Naive thymus-derived CD8-positive, alpha-beta T cell (primary cell): Measurements from ENCODE around the gene HEYL. TPM values are rescaled to one million over a fixed set of nuclear protein-coding genes. Genes with fewer than 3 reads are reported as not detected.
A peak's percentile ranks its signal among the peaks of the same experiment; 100 is the strongest.

ENCODE experiments used
- ATAC-seq, 2 donors: fragments of 150-1000 bp; cut with Tn5 transposase in 1 of 2; sonication (Bioruptor Pico), chemical (Tn5 transposase) in 1 of 2; 1 replicate in 1 of 2; 2 replicates in 1 of 2; pipeline ENCODE4 v1.10.0; 2021; ENCODE audit warnings: mild to moderate bottlenecking in 2 of 2, moderate library complexity in 2 of 2
- POLR2A ChIA-PET: fragments of 350-600 bp; sonication (Branson Sonifier 250); formaldehyde crosslinking; loops from one replicate; lab custom pipeline; 2021; ENCODE audit warnings: antibody characterized with exemption; lab: Charles Lee
- DNase-seq, 10 donors: peaks; one replicate each; pipeline versions ENCODE4 v3.0.0 to v3.0.0-alpha.2; 2020 to 2022
- H3K27ac Mint-ChIP-seq, 10 donors: one replicate each; pipeline ENCODE4 v1.8.0; 2020 to 2022; ENCODE audit warnings: mild to moderate bottlenecking in 10 of 10, mixed read lengths in 10 of 10, moderate library complexity in 4 of 10, inconsistent platforms in 1 of 10
- H3K27me3 Mint-ChIP-seq, 5 donors: one replicate each; pipeline ENCODE4 v1.8.0; 2021 to 2022; ENCODE audit warnings: mixed read lengths in 5 of 5
- H3K36me3 Mint-ChIP-seq, 3 donors: one replicate each; pipeline ENCODE4 v1.8.0; 2020 to 2022; ENCODE audit warnings: mixed read lengths in 3 of 3, mild to moderate bottlenecking in 2 of 3, inconsistent platforms in 1 of 3
- H3K4me1 Mint-ChIP-seq, 4 donors: one replicate each; pipeline ENCODE4 v1.8.0; 2021 to 2022; ENCODE audit warnings: mixed read lengths in 4 of 4
- H3K4me3 Mint-ChIP-seq, 10 donors: one replicate each; pipeline ENCODE4 v1.8.0; 2020 to 2022; ENCODE audit warnings: mild to moderate bottlenecking in 10 of 10, mixed read lengths in 10 of 10, moderate library complexity in 6 of 10, inconsistent platforms in 1 of 10
- H3K9me3 Mint-ChIP-seq, 9 donors: one replicate each; pipeline ENCODE4 v1.8.0; 2020 to 2022; ENCODE audit warnings: mixed read lengths in 9 of 9, mild to moderate bottlenecking in 3 of 9, inconsistent platforms in 1 of 9, moderate library complexity in 1 of 9
- polyA plus RNA-seq, 3 donors: library from polyadenylated mRNA; unstranded; fragments of 300-500 nt; fragmentation: Illumina TruSeq; gene quantifications; one replicate each; pipeline ENCODE4 v1.2.3, GENCODE V29; 2021
- total RNA-seq, 8 experiments: library from RNA in 2 of 8; stranded (reverse) in 2 of 8; gene quantifications; one replicate each; pipeline ENCODE4 v1.2.3 and lab custom pipeline; 2021 to 2026

Gene HEYL
- total and polyA plus RNA-seq, 5 experiments from 2014 or later = 0.11 to 0.30 TPM; not detected in 3

DNA sequence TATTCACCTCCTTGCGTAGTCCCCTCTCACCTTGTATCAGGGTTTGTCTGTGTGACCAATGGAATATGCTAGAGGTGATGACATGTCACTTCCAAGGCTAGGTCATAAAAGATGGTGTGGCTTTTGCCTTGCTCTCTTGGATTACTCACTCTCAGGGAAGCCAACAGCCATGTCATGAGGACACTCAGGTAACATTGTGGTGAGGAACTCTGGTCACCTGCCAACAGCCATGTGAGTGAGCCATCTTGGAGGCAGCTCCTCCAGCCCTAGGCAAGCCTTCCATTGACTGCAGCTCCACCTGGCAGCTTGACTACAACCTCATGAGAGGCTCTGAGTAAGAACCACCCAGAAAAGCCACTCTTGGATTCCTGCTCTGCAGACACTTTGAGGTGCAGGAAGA is 11.0 kb upstream of the HEYL start:
- POLR2A ChIA-PET = no interaction called here
- Mint-ChIP-seq H3K4me3 (no peak overlapping the region), H3K27ac (no peak overlapping the region), H3K9me3 (no peaks in the 10 kb centered on the region), H3K27me3 (peaks cover 0 to 8% (median 0%) of the 10 kb centered on the region in 5 donors), H3K36me3 (no peaks in the 10 kb centered on the region), H3K4me1 (peaks cover 2 to 5% (median 4%) of the 10 kb centered on the region in 4 donors)
- no peak for ATAC-seq
- no peak for DNase-seq

DNA sequence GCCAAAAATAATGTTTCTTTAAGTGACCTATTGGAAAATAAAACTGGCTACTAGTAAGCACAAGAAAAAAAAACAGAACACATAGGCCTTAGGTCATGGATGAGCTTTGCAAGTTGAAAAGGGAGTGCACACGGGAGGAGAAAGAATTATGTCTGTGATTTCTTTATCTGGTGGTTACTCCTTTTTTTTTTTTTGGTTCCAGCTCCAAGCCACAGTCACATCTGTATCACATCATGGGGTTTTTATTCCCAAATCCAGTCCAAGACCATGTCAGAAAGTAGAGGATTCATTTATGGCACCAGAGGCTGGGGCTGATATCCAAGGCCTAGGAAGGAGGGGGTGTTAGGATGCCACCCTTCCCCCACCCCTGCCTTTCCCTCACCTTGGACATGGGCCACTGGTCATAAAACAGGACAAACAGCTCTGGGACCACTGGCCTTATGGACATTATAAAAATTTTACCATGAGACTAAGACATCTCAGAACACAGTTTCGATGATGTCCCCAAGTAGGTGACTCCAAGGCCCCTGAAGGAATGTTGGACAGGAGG is 10.3 kb upstream of the HEYL start:
- Mint-ChIP-seq H3K36me3 (no peaks in the 10 kb centered on the region), H3K4me1 (peaks cover 2 to 5% (median 4%) of the 10 kb centered on the region in 4 donors), H3K9me3 (no peaks in the 10 kb centered on the region), H3K27ac (no peak overlapping the region), H3K4me3 (no peak overlapping the region), H3K27me3 (peaks cover 0 to 8% (median 0%) of the 10 kb centered on the region in 5 donors)
- DNase-seq (no peak), ATAC-seq (no peak)
- POLR2A ChIA-PET = no interaction called here

DNA sequence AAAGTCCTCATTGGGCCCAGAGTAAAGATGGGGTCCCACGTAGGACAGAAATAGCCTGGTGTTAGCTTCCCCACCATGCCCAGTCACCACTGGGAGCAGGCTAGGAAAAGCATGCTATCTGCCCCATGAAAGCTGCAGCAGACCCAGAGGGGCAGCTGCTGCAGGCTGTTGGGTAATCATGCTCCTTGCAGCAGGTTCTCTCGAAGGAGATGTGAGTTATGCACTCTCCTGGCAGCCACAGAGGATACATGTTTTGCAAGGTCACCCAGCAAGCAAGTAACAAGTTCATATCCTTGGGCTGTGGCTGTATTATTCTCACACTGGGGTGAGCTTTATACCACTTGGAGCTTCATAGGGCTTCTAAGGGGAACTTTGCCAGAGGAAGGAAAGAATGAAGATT is 9.1 kb upstream of the HEYL start:
- peaks cover 2 to 4% (median 2%) of the 10 kb centered on the region in 4 donors for H3K4me1 Mint-ChIP-seq
- peaks cover 0 to 1% (median 0%) of the 10 kb centered on the region in 5 donors for H3K27me3 Mint-ChIP-seq
- no peak for DNase-seq
- ATAC-seq = no peak
- no peaks in the 10 kb centered on the region for H3K36me3 Mint-ChIP-seq
- no peak overlapping the region for H3K27ac Mint-ChIP-seq
- no peak overlapping the region for H3K4me3 Mint-ChIP-seq
- H3K9me3 Mint-ChIP-seq = no peaks in the 10 kb centered on the region
- POLR2A ChIA-PET = no interaction called here

DNA sequence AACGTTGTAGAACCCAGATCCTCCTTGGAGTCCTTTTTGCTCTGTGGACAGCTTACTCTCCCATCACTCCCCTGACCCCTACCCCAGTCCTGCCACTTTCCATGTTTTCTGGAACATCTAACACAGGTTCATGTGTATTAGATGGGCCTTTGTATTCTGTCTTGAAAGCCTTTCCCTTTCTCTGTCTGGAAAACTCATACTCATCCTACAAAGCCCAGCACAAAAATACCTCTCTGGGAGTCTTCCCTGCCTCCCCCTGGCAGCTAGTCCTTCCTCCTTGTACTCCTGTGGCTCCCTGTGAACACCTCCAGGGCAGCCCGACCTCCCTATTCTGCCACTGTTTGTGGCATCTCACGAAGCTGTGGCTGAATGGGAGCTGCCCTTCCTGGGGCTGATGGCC is 7.8 kb upstream of the HEYL start:
- ATAC-seq (no peak), DNase-seq (no peak)
- Mint-ChIP-seq H3K4me3 (no peak overlapping the region), H3K4me1 (peaks cover 0 to 2% (median under 1%) of the 10 kb centered on the region in 4 donors), H3K36me3 (no peaks in the 10 kb centered on the region), H3K27me3 (peaks cover 0 to 1% (median 0%) of the 10 kb centered on the region in 5 donors), H3K27ac (peak overlapping the region in 2 of 10 donors; percentile 63 to 72), H3K9me3 (no peaks in the 10 kb centered on the region)
- POLR2A ChIA-PET = no interaction called here

DNA sequence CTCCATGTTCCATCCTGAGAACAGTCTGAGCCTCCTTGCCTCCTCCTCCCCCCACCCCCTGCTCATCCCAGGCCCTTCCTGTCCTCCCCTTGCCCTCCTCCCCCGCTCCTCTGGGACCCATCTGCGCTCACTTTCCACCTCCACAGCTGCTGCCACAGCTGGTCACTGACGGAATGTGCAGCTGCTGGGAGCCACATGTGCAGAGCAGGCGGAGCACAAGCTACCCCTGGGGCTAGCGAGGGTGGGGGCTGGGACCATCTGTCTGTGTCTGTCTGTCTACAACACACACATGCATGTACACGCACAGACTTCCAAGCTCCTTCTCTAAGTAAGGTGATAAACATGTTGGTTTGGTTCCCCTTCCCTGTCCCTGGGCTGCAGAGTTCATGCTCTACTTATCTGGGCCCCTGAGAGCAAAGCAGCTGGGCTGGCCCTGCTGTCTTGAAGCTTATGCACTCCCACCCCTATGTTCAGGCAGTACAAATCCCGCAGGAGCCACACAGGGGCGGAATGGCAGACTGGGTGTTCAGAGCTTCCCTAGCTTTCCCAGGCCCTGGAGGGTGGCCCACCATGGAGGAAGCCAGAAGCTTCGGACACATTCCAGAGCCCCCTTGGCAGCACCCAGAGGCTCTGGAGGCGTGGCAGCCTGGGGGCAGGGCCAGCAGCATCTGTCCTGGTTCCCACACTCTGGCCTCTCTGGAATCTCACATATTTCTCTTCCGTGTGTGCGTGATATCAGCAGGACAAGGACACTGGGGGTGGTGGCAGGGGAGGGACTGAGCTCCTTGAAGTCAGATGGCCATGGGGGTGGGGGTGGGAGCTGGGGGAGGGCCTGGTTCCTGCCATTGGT is 7.0 kb upstream of the HEYL start:
- Mint-ChIP-seq H3K4me3 (no peak overlapping the region), H3K36me3 (no peaks in the 10 kb centered on the region), H3K9me3 (no peaks in the 10 kb centered on the region), H3K4me1 (peaks cover 0 to 2% (median under 1%) of the 10 kb centered on the region in 4 donors), H3K27me3 (peaks cover 0 to 1% (median 0%) of the 10 kb centered on the region in 5 donors), H3K27ac (peak overlapping the region in 1 of 10 donors; percentile 72)
- DNase-seq (no peak), ATAC-seq (no peak)
- POLR2A ChIA-PET = no interaction called here

GRCh38 chr1:39645411-39646043 is 6.1 kb upstream of the HEYL start:
- no peak overlapping the region for H3K27ac Mint-ChIP-seq
- H3K4me1 Mint-ChIP-seq = peaks cover 0 to 2% (median under 1%) of the 10 kb centered on the region in 4 donors
- POLR2A ChIA-PET = no interaction called here
- peaks cover 0 to 1% (median 0%) of the 10 kb centered on the region in 5 donors for H3K27me3 Mint-ChIP-seq
- no peaks in the 10 kb centered on the region for H3K9me3 Mint-ChIP-seq
- ATAC-seq = no peak
- no peak overlapping the region for H3K4me3 Mint-ChIP-seq
- no peaks in the 10 kb centered on the region for H3K36me3 Mint-ChIP-seq
- DNase-seq = no peak

DNA sequence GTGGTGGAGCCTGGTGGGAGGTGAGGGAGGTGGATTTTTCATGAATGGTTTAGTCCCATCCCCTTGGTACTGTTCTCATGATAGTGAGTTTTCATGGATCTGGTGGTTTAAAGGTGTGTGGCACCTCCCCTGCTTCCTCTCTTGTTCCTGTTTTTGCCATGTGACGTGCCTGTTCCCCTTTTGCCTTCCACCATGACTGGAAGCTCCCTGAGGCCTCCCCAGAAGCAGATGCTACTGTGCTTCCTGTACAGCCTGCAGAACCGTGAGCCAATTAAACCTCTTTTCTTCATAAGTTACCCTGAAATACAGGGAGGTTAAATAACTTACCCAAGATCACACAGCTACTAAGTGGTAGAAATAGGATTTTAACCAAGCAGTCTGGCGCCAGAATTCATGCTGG is 4.3 kb upstream of the HEYL start:
- no peaks in the 10 kb centered on the region for H3K36me3 Mint-ChIP-seq
- DNase-seq = no peak
- H3K4me3 Mint-ChIP-seq = no peak overlapping the region
- H3K27me3 Mint-ChIP-seq = peaks cover 0 to 2% (median 0%) of the 10 kb centered on the region in 5 donors
- POLR2A ChIA-PET = interaction anchor here (0.5 kb wide), 1 partner anchor 340 kb away, joined by 3 read pairs; no protein-coding TSS in a partner anchor
- peaks cover 0 to 4% (median 2%) of the 10 kb centered on the region in 4 donors for H3K4me1 Mint-ChIP-seq
- ATAC-seq = no peak
- H3K27ac Mint-ChIP-seq = no peak overlapping the region
- no peaks in the 10 kb centered on the region for H3K9me3 Mint-ChIP-seq

- Mint-ChIP-seq H3K27ac (no peak overlapping the region), H3K4me1 (peaks cover 0 to 4% (median 2%) of the 10 kb centered on the region in 4 donors), H3K36me3 (no peaks in the 10 kb centered on the region), H3K27me3 (peaks cover 0 to 11% (median 4%) of the 10 kb centered on the region in 5 donors), H3K4me3 (no peak overlapping the region), H3K9me3 (no peaks in the 10 kb centered on the region)
- no peak for ATAC-seq
- POLR2A ChIA-PET = no interaction called here
- no peak for DNase-seq
These were observed 3.4 kb upstream of the HEYL start for GRCh38 chr1:39642796-39643195.

- POLR2A ChIA-PET = no interaction called here
- Mint-ChIP-seq H3K9me3 (no peaks in the 10 kb centered on the region), H3K27ac (no peak overlapping the region), H3K4me1 (peaks cover 0 to 4% (median under 1%) of the 10 kb centered on the region in 4 donors), H3K36me3 (no peaks in the 10 kb centered on the region), H3K4me3 (no peak overlapping the region), H3K27me3 (peaks cover 0 to 30% (median 16%) of the 10 kb centered on the region in 5 donors)
- ATAC-seq (no peak), DNase-seq (no peak)
These were observed 1.4 kb upstream of the HEYL start for GRCh38 chr1:39640861-39641260.

DNA sequence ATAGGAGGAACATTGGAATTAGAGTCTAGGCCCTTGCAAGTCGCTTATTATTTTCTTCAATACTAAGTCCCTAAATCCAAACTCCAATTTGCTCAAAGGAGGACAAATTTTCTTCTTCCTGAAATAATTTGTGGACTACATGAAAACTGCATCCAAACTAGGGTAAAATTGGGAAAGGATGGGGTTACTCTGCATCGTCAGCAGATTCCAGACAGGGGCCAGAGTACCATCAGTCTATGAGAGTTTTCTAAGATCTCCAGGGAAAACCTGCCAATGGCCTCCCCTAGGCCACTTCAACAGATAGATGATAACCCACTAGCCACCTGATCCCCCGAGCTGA is 508 bp downstream of the HEYL start:
- Mint-ChIP-seq H3K27me3 (peaks cover 4 to 43% (median 28%) of the 10 kb centered on the region in 5 donors), H3K4me1 (peaks cover 0 to 4% (median under 1%) of the 10 kb centered on the region in 4 donors), H3K36me3 (peaks cover 0 to 3% (median 0%) of the 10 kb centered on the region in 3 donors), H3K4me3 (peak overlapping the region; percentile 36 to 74 (median 64)), H3K27ac (no peak overlapping the region), H3K9me3 (no peaks in the 10 kb centered on the region)
- POLR2A ChIA-PET = no interaction called here
- no peak for DNase-seq
- no peak for ATAC-seq

GRCh38 chr1:39637361-39637760 is 2.1 kb downstream of the HEYL start:
- peaks cover 0 to 4% (median under 1%) of the 10 kb centered on the region in 4 donors for H3K4me1 Mint-ChIP-seq
- no peaks in the 10 kb centered on the region for H3K9me3 Mint-ChIP-seq
- POLR2A ChIA-PET = no interaction called here
- H3K27me3 Mint-ChIP-seq = peaks cover 6 to 50% (median 33%) of the 10 kb centered on the region in 5 donors
- ATAC-seq = no peak
- no peak overlapping the region for H3K4me3 Mint-ChIP-seq
- peaks cover 0 to 3% (median 0%) of the 10 kb centered on the region in 3 donors for H3K36me3 Mint-ChIP-seq
- no peak for DNase-seq
- no peak overlapping the region for H3K27ac Mint-ChIP-seq

- Mint-ChIP-seq H3K36me3 (peaks cover 0 to 3% (median 0%) of the 10 kb centered on the region in 3 donors), H3K4me3 (peak overlapping the region in 1 of 10 donors; percentile 26), H3K27ac (no peak overlapping the region), H3K9me3 (no peaks in the 10 kb centered on the region), H3K4me1 (peaks cover 0 to 4% (median under 1%) of the 10 kb centered on the region in 4 donors), H3K27me3 (peaks cover 6 to 50% (median 33%) of the 10 kb centered on the region in 5 donors)
- POLR2A ChIA-PET = no interaction called here
- ATAC-seq (no peak), DNase-seq (no peak)
These were observed 3.6 kb downstream of the HEYL start for GRCh38 chr1:39635871-39636210.
